K562 (cell line): ENCODE results near the gene TANK. TPM values are rescaled to one million over a fixed set of nuclear protein-coding genes. Genes with fewer than 3 reads are reported as not detected.

Experiments used
- ATAC-seq: fragments of 200-7000 bp; cut with Tn5 transposase; 3 replicates; pipeline ENCODE4 v1.9.1; 2020; ENCODE audit warnings: moderate library complexity
- BruUV-seq: library from RNA; stranded (reverse); fragments of 400-500 nt; replicated peaks from 2 replicates; lab custom pipeline; 2021; lab: Mats Ljungman, UMichigan
- CTCF ChIA-PET: fragments of 300-600 bp; formaldehyde crosslinking; extraction: SDS; loops from one replicate; lab custom pipeline; 2021; ENCODE audit warnings: low intra/inter-chr PET ratio; lab: Yijun Ruan, JAX
- POLR2A ChIA-PET: fragments of 300-600, 350-650 bp; sonication (Branson Sonifier 250); formaldehyde crosslinking; extraction: SDS; loops from one replicate; lab custom pipeline; 2021; ENCODE audit warnings: antibody characterized with exemption, inconsistent platforms; lab: Yijun Ruan, JAX
- DNase-seq, 4 experiments: peaks; one replicate each; pipeline versions ENCODE4 v3.0.0 to v3.0.0-alpha.2; 2011 to 2018; ENCODE audit warnings: low spot score in 3 of 4, mixed read lengths in 3 of 4; ENCODE audit errors: extremely low read depth in 1 of 4
- FAIRE-seq: peaks from 2 replicates; lab custom pipeline; 2011; peaks lifted over from hg19 to GRCh38; lab: Jason Lieb, UNC
- H2AFZ ChIP-seq: 2 replicates; pipeline ENCODE4 v1.6.0; 2011; ENCODE audit warnings: low read depth, low read length, control low read depth, inconsistent platforms
- H3K27ac ChIP-seq: fragments of 200-600 bp; 3 replicates; pipeline ENCODE4 v1.8.0; 2011; ENCODE audit warnings: low read depth, mild to moderate bottlenecking, control low read depth, inconsistent platforms, low read length, moderate library complexity, mixed read lengths; ENCODE audit errors: extremely low read depth
- H3K27me3 ChIP-seq, 2 experiments: fragments of 300-600 bp in 1 of 2; 2 replicates in 1 of 2; 3 replicates in 1 of 2; pipeline versions ENCODE4 v1.6.0 to v1.8.0; 2011; ENCODE audit warnings: inconsistent platforms in 2 of 2, low read length in 2 of 2, mild to moderate bottlenecking in 1 of 2, mixed read lengths in 1 of 2, moderate library complexity in 1 of 2; ENCODE audit not compliant: control insufficient read depth in 2 of 2, insufficient read depth in 2 of 2
- H3K36me3 ChIP-seq: fragments of 300-600 bp; 3 replicates; pipeline ENCODE4 v1.8.0; 2011; ENCODE audit warnings: mild to moderate bottlenecking, low read length, inconsistent platforms; ENCODE audit not compliant: control insufficient read depth, insufficient read depth
- H3K4me1 ChIP-seq, 2 experiments: fragments of 200-600 bp in 1 of 2; replicated peaks in 1 of 2; 2 replicates in 1 of 2; 3 replicates in 1 of 2; pipeline versions ENCODE4 v1.5.1 to v1.8.0; 2011; ENCODE audit warnings: inconsistent platforms in 2 of 2, low read length in 2 of 2, mild to moderate bottlenecking in 1 of 2, mixed read lengths in 1 of 2, moderate library complexity in 1 of 2; ENCODE audit not compliant: control insufficient read depth in 2 of 2, insufficient read depth in 2 of 2
- H3K4me2 ChIP-seq: 2 replicates; pipeline ENCODE4 v1.6.1; 2011; ENCODE audit warnings: low read length, control low read depth, inconsistent platforms, mixed read lengths; ENCODE audit not compliant: insufficient read depth
- H3K4me3 ChIP-seq: fragments of 200-600 bp; sonication (generic), shearing (Covaris generic); 2 replicates; pipeline ENCODE4 v1.5.1; 2016; ENCODE audit warnings: control low read depth, inconsistent platforms
- H3K79me2 ChIP-seq: fragments of 200-600 bp; 3 replicates; pipeline ENCODE4 v1.8.0; 2011; ENCODE audit warnings: low read length, inconsistent platforms; ENCODE audit not compliant: control insufficient read depth, insufficient read depth
- H3K9ac ChIP-seq, 2 experiments: 2 replicates each; pipeline versions ENCODE4 v1.6.0 to v1.6.1; 2011; ENCODE audit warnings: low read depth in 2 of 2, low read length in 2 of 2, control low read depth in 1 of 2, inconsistent platforms in 1 of 2, mild to moderate bottlenecking in 1 of 2, mixed read lengths in 1 of 2; ENCODE audit not compliant: insufficient read depth in 1 of 2
- H3K9me1 ChIP-seq: one replicate; pipeline ENCODE4 v1.6.0; 2011; ENCODE audit warnings: inconsistent platforms, mild to moderate bottlenecking, low read length, moderate library complexity; ENCODE audit not compliant: control insufficient read depth, insufficient read depth
- H3K9me3 ChIP-seq: replicated peaks from 2 replicates; pipeline ENCODE4 v1.5.1; 2011; ENCODE audit warnings: low read depth, low read length, inconsistent platforms; ENCODE audit not compliant: control insufficient read depth, insufficient read depth
- H4K20me1 ChIP-seq: replicated peaks from 2 replicates; pipeline ENCODE4 v1.6.1; 2011; ENCODE audit warnings: low read length, inconsistent platforms, mixed read lengths; ENCODE audit not compliant: control insufficient read depth, insufficient read depth
- ELK1 ChIP-seq: sonication (generic); formaldehyde crosslinking; IDR thresholded peaks from 2 replicates; pipeline ENCODE4 v1.8.1; 2022; ENCODE audit warnings: missing genetic modification reagents
- MEIS2 ChIP-seq: fragments of 450-650 bp; IDR thresholded peaks from 2 replicates; pipeline ENCODE4 v1.6.1; 2014; ENCODE audit warnings: mild to moderate bottlenecking; ENCODE audit not compliant: partially characterized antibody
- PKNOX1 ChIP-seq: fragments of 450-650 bp; IDR thresholded peaks from 2 replicates; pipeline ENCODE4 v1.6.1; 2016
- ZNF707 ChIP-seq: fragments of 250-450 bp; sonication (Bioruptor Pico); conservative IDR thresholded peaks from 2 replicates; pipeline ENCODE4 v1.8.0; 2022; ENCODE audit warnings: inconsistent platforms, mild to moderate bottlenecking, moderate library complexity
- WGBS: fragments of 100-300 bp; shearing (Covaris generic); methylation state at CpG from one replicate; pipeline ENCODE4 v1.1.6; 2016; ENCODE audit warnings: low coverage, mixed read lengths; ENCODE audit not compliant: insufficient coverage; ENCODE audit errors: missing lambda C conversion rate; 5-methylcytosine and 5-hydroxymethylcytosine counted together
- in situ Hi-C: fragments of 300-500 bp; cut with MboI; formaldehyde crosslinking; loops from 4 replicates; pipeline ENCODE4 v1.15.0; 2018; ENCODE audit warnings: inconsistent platforms, mixed read lengths
- intact Hi-C: fragments of 100-400 bp; cut with micrococcal nuclease; formaldehyde crosslinking; loops from 2 replicates; pipeline ENCODE4 v1.14.2; 2022
- polyA plus RNA-seq, 8 experiments: library from polyadenylated mRNA; depleted of rRNA in 4 of 8; stranded (reverse) in 5 of 8; unstranded in 3 of 8; fragments of >200 nt; fragmentation: Nextera tagmentation in 2 of 8; fragmentation: Illumina TruSeq in 1 of 8; extraction: Ambion mirVana in 2 of 8; extraction: Trizol in 1 of 8; gene quantifications; 2 replicates each; pipeline versions ENCODE4 v1.2.1 to v1.2.3, GENCODE V29; 2011 to 2014; ENCODE audit warnings: inconsistent platforms in 1 of 8, missing spikeins in 1 of 8
- total RNA-seq, 7 experiments: library from RNA; depleted of rRNA in 6 of 7; stranded (reverse); fragments of >200 nt in 6 of 7; fragmentation: Illumina TruSeq in 2 of 7; extraction: Trizol in 2 of 7; gene quantifications; 2 replicates each; pipeline versions ENCODE4 v1.2.1 to v1.2.3, GENCODE V29; 2011 to 2021; ENCODE audit warnings: low replicate concordance in 1 of 7
- TF ChIP-seq, protein P1 (sequence below), 2 experiments: IDR thresholded peaks in 1 of 2; conservative IDR thresholded peaks in 1 of 2; 2 replicates each; pipeline ENCODE4 v1.6.1; 2016; ENCODE audit warnings: low read depth in 2 of 2, mild to moderate bottlenecking in 1 of 2, missing compliant biosample characterization in 1 of 2, missing genetic modification characterization in 1 of 2, moderate library complexity in 1 of 2

The TANK gene
- total and polyA plus RNA-seq, 9 of the 15 experiments (the other 6 are each of a cell fraction or from before 2014, with no cell fraction given): 43.0 to 91.5 (median 54.4) TPM

DNA sequence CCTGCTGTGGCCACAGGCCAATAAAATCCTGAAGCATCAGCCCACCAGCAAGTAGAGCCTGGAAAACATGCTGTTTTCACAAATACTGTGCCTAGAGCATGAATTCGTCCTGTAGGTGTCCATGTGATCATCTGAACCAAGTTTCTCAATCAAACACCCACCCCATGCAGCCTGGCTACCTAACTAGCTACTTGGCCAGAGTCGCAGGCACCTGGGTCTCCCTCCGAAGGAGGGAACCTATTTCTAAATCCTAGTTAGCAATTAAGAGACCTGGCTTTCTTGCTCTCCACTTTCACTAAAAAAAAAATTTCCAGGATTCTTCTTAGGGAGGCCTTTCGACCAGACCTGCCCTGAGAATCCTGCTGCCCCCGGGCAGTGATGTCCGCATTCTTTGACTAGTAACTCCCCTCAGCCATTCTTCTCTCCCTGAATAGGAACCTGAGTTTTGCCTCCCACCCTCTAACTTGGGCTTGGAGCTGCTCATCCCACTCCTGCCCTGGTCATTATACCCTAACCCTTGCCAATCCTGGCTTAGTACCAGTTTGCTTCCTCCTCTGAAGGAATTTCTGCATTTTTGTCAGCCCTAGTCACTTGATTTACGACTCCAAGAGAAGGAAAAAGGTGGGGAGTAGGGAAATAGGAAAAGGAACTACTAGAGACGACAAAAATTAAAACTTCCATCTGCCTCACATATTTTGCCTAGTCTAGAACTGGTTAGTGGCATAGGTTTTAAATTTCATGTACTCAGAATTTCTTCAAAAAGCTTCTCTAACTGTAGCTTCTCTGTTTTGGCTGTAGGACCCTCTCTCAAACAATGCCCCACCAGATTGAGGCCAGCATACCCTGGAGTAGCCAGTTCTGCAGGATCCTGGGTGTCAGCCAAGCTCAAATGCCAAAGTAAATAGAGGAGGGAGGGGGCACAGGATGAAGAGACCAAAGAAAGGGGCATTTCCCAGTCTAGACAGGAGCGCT, 25.4 kb upstream of the TANK start:
- intact Hi-C loops: no loop called here
- Histone ChIP-seq H3K4me1 (no peaks in the 10 kb centered on the region), H3K27me3 (no peaks in the 10 kb centered on the region), H3K4me2 (no peak overlapping the region), H3K9me1 (no peaks in the 10 kb centered on the region), H3K36me3 (no peaks in the 10 kb centered on the region), H3K79me2 (no peaks in the 10 kb centered on the region), H4K20me1 (no peaks in the 10 kb centered on the region), H3K27ac (no peak overlapping the region), H3K9ac (no peak overlapping the region), H2AFZ (peak overlapping the region; percentile 5; the same call in 1 of the 2 replicates), H3K4me3 (no peak overlapping the region), H3K9me3 (no peaks in the 10 kb centered on the region)
- FAIRE-seq (no peak), DNase-seq (no peak), ATAC-seq (peak; percentile 37; the same call in 2 of the 3 replicates)
- in situ Hi-C loops: no loop called here
- ChIA-PET POLR2A (interaction anchor here (1.2 kb wide), 1 partner anchor 9 kb away, joined by 3 read pairs; no protein-coding TSS in a partner anchor), CTCF (no interaction called here)
- no TSS peak for BruUV-seq
- WGBS: 13% methylated on average over 9 of the region's 9 CpGs
- TF ChIP-seq ZNF707 (no peak), PKNOX1 (peak; percentile 47; the same call in 1 of the 2 replicates), MEIS2 (peak; percentile 54), ELK1 (CRISPR knock-in tag) (no peak)
- TF ChIP-seq, protein P1, sequence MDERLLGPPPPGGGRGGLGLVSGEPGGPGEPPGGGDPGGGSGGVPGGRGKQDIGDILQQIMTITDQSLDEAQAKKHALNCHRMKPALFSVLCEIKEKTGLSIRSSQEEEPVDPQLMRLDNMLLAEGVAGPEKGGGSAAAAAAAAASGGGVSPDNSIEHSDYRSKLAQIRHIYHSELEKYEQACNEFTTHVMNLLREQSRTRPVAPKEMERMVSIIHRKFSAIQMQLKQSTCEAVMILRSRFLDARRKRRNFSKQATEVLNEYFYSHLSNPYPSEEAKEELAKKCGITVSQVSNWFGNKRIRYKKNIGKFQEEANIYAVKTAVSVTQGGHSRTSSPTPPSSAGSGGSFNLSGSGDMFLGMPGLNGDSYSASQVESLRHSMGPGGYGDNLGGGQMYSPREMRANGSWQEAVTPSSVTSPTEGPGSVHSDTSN (CRISPR knock-in tag; IDR thresholded peaks at IDR 0.05; ENCODE audit: low read depth): no peak
- TF ChIP-seq, protein P1 (tag; conservative IDR thresholded peaks at IDR 0.05; ENCODE audit: low read depth): peak; percentile 33
